PFSK-1 (cell line): Measurements from ENCODE around the gene GTF3C2.

ENCODE experiments used
- FOXP2 ChIP-seq: optimal IDR thresholded peaks from 2 replicates; pipeline ENCODE3; 2011; ENCODE audit warnings: borderline replicate concordance, control low read depth, inconsistent platforms; ENCODE audit not compliant: insufficient read depth; ENCODE audit errors: extremely low read length, extremely low read depth
- POLR2AphosphoS5 ChIP-seq: IDR thresholded peaks from 2 replicates; pipeline ENCODE4 v1.6.1; 2012; ENCODE audit warnings: low read depth, mild to moderate bottlenecking, control low read depth, low read length, moderate library complexity
- SIN3A ChIP-seq: IDR thresholded peaks from 2 replicates; pipeline ENCODE4 v1.6.1; 2012; ENCODE audit warnings: mild to moderate bottlenecking, low read length, moderate library complexity, borderline replicate concordance; ENCODE audit not compliant: insufficient read depth
- TAF1 ChIP-seq: IDR thresholded peaks from 2 replicates; pipeline ENCODE4 v1.6.1; 2012; ENCODE audit warnings: low read length, control low read depth, borderline replicate concordance; ENCODE audit not compliant: insufficient read depth
- TF ChIP-seq, protein P1 (sequence below), 2 experiments: IDR thresholded peaks; 2 replicates each; pipeline versions ENCODE4 v1.6.1 to v1.8.0; 2011 to 2012; ENCODE audit warnings: low read depth in 2 of 2, low read length in 2 of 2, control low read depth in 1 of 2, inconsistent platforms in 1 of 2, mild to moderate bottlenecking in 1 of 2, moderate library complexity in 1 of 2; ENCODE audit not compliant: insufficient read depth in 1 of 2

Gene GTF3C2

DNA sequence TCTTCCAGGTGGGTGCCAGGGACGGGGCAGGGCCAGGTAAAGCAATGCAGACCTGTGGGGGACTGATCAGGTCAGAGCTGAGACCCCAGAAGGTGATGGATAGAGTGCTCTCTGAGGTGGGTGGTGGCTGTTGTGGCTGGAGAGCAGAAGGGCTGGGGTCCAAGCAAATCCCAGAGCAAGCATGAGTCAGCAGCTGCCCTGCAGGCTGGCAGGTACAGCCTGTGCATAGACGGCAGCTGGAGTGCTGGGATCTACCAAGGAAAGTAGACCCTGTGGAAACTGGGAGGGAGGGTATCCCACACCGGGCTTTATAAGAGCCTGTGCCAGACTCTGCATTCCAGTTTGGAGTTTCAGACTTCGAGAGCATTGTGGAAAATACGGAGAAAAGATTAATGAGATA, 73.7 kb downstream of the GTF3C2 start:
- no peak for TF ChIP-seq SIN3A
- TF ChIP-seq, protein P1, sequence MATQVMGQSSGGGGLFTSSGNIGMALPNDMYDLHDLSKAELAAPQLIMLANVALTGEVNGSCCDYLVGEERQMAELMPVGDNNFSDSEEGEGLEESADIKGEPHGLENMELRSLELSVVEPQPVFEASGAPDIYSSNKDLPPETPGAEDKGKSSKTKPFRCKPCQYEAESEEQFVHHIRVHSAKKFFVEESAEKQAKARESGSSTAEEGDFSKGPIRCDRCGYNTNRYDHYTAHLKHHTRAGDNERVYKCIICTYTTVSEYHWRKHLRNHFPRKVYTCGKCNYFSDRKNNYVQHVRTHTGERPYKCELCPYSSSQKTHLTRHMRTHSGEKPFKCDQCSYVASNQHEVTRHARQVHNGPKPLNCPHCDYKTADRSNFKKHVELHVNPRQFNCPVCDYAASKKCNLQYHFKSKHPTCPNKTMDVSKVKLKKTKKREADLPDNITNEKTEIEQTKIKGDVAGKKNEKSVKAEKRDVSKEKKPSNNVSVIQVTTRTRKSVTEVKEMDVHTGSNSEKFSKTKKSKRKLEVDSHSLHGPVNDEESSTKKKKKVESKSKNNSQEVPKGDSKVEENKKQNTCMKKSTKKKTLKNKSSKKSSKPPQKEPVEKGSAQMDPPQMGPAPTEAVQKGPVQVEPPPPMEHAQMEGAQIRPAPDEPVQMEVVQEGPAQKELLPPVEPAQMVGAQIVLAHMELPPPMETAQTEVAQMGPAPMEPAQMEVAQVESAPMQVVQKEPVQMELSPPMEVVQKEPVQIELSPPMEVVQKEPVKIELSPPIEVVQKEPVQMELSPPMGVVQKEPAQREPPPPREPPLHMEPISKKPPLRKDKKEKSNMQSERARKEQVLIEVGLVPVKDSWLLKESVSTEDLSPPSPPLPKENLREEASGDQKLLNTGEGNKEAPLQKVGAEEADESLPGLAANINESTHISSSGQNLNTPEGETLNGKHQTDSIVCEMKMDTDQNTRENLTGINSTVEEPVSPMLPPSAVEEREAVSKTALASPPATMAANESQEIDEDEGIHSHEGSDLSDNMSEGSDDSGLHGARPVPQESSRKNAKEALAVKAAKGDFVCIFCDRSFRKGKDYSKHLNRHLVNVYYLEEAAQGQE (IDR thresholded peaks at IDR 0.05; ENCODE audit: insufficient read depth in 1 of 2, low read depth in 2 of 2, low read length in 2 of 2): no peak

GRCh38 chr2:27281855-27282559, 74.6 kb downstream of the GTF3C2 start, which contains the start of gene TRIM54:
Gene TRIM54 (plus strand): TSS chr2:27282429. CDS start chr2:27282732, 303 bp downstream.
- TF ChIP-seq, protein P1 (IDR thresholded peaks at IDR 0.05; ENCODE audit: insufficient read depth in 1 of 2, low read depth in 2 of 2, low read length in 2 of 2): no peak

- TF ChIP-seq, protein P1 (IDR thresholded peaks at IDR 0.05; ENCODE audit: insufficient read depth in 1 of 2, low read depth in 2 of 2, low read length in 2 of 2): no peak
- TF ChIP-seq SIN3A (no peak), FOXP2 (no peak), POLR2AphosphoS5 (no peak), TAF1 (no peak)
Measured at GRCh38 chr2:27281442-27281841, 75.1 kb downstream of the GTF3C2 start.

GRCh38 chr2:27280826-27281225, 75.7 kb downstream of the GTF3C2 start:
- TF ChIP-seq, protein P1 (IDR thresholded peaks at IDR 0.05; ENCODE audit: insufficient read depth in 1 of 2, low read depth in 2 of 2, low read length in 2 of 2): no peak
- TF ChIP-seq POLR2AphosphoS5 (no peak), FOXP2 (no peak)

- TF ChIP-seq, protein P1 (IDR thresholded peaks at IDR 0.05; ENCODE audit: insufficient read depth in 1 of 2, low read depth in 2 of 2, low read length in 2 of 2): no peak
- TF ChIP-seq TAF1: no peak
- no peak for TF ChIP-seq SIN3A
- no peak for TF ChIP-seq POLR2AphosphoS5
- no peak for TF ChIP-seq FOXP2
Measured at GRCh38 chr2:27278010-27278409, 78.6 kb downstream of the GTF3C2 start.
